ENCODE measurements around the gene ADAD2.

The ADAD2 gene

DNA sequence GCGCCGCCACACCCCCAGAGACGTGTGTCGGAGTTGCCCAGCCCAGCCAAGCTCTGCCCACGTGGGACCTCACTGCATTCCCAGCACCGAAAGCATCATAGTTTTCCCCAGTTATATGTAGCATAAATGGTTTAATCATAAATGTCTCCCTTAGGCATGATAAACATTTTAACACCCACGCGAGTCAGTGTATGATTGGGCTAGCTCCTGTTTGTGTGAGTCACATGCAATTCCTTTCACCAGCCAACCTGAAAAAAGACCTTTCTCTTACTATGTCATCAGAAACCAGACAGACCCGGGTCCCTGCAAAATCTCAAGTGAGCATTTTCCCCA, 13.2 kb upstream of the ADAD2 start:
- no peak for DNase-seq

DNA sequence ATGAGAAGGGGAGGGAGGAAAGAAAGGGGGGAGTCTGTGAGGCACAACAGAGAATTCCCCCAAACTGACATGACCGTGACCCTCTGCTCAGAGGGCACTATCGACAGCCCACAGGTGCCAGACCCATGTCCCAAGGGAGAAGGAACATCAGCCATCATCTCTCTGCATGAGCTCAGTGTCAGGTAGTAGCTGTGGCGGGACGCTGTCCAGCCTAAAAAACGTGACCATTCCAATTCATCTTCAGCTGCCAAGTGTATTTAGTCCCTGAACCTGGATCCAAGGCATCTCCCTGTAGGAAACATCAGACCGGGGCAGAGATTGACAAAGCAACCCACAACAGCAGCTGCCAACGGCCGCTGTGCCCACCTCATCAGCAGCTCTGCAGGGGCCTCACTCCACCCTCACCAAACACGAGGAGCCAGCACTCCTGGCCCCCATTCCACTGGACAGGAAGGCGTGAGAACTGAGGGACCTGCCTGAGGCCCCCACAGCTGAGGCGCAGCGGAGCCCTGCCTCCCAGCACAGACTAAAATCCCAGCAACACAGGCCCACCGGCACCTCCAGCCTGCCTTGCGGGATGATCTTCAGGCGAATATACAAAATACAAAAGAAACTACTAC, 12.7 kb upstream of the ADAD2 start:
- no peak for DNase-seq

DNA sequence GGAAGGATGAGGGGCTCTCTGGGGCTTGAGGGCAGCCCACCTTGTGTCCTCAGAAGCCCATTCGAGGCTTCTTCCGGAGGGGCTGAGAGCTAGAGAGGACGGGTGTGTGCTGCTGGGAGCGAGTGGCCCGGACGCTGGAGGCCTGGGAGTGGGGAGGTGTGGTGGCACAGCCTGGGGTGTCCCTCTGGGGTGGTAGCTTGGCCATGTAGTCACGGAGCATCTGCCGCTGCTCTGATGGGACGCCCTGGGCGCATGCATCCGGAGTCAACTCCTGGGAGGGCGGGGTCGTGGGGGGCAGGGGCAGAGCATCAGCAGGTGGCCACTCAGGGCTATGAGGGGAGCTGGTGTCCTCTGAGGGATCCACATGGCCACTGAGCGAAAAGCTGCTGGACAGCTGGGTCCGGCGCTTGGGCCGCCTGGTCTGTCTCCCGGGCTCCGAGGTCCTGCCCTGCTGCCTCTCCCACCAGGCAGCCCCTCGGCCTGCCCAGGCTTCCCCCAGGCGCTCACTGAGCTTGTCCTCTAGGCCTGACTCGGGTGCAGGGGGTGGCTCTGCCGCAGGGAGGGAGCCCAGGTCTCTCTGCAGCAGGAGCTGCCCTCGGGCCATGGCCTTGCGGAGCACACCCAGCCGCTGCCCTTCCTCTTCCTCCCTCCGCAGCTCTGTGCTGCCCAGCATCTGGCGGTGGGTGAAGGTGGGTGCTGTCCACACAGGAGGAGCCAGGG, 11.9 kb upstream of the ADAD2 start:
- no peak for DNase-seq

DNA sequence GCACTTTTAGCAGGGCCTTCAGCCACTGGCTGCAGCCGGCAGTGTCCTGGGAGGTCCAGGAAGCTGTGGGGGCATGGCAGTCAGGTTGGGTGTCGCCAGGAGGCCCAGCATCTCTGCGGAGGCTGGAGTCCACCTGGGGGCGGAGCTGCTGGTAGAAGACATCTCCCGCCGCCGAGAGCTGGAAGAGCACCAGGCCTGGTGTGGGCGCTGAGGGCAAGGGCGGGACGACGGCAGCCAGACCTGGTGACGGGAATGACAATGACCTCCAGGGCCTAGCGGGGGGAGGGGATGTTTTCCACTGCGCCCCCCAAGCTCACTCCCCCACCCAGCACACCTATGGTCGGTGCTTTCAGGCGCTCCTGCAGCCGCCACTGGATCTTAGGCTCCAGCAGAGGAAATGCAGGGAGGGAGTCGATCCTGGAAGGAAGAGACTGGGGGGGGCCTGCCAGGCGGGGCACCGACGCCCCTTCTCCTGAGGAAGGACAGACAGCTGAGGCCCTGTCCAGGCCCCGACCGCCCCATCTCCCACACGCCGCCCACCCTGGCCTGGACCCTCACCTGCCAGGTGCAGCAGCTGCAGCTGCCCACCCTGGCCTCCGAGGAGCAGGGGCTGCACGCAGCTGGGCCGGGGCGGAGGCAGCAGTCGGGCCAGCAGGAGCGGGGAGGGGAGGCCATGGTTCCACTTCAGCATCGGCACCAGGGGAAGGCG, 11.2 kb upstream of the ADAD2 start:
- no peak for DNase-seq

DNA sequence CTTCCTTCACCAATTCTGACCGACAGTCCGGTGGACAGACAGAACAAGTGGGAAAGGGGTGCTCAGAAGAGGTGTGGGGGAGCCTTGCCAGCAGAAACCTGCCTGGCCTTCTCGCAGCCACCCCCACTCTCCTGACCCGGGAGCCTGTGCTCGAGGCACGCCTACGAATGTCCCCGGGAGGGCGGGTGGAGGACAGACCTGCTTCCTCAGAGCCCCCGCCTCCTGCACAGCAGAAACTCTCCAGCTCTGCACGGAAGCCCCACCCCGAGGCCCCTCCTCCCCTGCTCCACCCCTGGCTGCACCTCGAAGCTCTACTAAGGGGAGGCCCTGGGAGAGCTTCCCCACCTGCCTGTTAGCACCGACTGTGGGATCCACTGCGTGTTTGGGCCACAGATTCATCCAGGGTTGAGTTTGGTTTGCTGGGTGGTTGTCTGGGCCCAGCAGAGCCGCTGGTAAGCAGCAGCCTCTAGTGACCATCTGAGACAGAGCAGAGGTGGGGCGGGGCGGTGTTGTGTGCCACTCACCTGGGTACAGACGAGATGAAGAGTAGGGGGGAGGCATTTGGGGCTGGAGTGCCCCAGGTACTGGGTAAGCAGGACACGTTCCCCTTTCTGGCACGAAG, 10.3 kb upstream of the ADAD2 start:
- DNase-seq, result no peak

DNA sequence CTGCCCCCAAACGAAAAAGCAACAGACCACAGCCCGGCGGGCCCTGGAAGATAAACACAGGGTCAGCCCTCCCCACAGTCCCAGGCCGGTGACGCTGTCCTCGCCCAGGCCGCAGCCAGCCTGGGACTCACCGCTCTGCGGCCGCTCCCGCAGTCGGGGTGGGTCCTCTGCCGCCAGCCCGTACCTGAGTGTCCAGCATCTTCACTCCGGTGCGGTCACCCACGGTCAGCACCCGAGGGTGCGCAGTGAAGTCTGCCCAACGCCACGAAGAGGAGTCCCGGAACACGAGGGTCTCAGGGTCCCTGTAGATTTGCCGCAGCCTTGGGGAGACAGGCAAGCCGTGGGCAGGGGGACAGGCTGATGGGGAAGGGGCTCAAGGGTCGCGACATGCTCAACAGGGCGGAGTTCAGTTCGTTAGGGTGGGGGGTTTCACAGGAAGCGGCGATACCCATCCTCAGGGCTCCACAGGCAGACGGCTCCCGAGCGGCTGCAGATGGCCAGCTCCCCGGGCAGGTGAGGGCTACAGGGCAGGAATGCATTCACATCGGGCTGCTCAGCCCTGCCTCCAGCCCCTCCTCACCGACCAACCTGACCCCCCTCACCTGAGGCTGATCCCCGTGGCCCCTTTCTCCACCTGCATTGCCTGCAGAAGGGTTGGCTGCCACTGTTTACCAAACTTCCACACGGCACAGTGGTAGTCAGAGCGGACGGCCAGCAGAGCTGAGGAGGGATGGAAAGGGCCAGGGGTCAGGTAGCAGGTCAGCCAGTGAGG, 9.6 kb upstream of the ADAD2 start:
- no peak for DNase-seq

DNA sequence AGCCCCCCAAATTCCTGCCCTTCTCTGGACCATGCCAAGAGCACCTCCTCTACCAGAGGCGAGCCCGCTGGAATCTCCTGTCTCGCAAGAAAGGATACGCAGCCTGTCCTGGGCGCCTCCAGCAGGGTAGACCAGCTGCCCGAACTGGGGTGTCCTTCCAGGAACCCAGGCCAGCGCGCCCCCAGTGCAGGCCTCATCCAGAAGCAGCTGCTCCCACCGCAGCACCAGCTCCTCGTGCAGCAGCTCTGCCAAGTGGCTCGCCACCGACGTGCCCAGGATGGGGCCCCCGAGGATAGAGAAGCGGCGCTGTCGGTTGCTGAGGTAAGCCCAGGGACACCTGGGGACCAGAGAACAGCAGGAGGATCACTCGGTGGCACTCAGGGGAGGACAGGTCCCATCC, 8.9 kb upstream of the ADAD2 start:
- DNase-seq, result no peak

DNA sequence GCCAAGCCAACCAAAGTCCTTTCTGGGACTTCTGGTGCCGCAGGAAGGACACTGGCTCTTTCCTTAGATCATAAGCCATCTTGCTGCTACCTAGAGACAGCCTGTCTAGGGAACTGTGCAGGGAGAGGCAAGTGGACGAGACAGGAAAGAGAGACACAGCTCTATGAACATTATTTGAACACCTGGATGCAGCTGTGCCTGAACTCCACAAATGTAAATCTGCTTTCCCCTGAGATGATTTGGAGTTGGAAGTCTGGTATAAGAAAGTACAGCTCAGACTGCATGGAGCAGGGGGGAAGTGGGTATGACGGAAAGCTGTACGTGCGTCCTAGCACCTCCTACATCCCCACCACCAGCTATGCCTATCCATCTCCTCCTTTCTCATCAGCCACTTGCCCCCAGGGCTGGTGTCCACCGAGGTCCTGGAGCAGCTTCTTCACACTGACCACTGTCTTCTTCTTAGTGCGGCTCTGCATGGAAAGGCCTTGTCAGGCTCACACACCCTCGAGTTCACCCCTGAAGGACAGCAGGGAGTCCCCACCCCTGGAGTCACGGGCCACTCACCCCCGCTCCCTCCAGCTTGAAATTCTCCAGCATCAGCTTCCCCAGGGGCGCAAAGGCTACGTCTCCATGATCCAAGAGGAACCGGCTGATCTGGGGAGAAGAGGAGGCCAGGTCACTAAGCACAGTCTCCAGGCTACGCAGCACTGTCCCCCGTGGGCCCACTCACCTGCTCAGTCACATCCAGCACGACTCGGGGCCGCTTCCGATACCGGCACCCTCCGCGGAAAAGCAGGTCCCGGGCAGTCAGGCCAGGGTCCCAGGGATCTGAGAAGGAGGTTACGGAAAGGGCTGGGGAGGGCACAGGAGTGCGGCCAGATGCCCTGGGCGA, 8.0 kb upstream of the ADAD2 start:
- DNase-seq, result no peak

DNA sequence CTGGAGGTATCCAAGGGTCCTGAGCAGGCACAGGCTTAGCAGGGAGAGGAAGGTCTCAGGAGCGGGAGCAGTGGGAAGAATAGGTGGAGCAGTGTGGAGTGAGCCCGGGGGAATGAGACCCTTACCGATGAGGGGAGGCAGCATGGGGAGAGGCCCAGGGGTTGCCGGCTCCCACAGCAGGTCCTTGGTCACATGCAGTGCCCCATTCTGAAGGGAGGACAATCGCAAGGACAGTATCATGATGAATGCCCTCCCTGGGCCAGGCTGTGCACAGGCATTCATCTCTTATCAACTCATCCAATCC, 7.4 kb upstream of the ADAD2 start:
- no peak for DNase-seq

DNA sequence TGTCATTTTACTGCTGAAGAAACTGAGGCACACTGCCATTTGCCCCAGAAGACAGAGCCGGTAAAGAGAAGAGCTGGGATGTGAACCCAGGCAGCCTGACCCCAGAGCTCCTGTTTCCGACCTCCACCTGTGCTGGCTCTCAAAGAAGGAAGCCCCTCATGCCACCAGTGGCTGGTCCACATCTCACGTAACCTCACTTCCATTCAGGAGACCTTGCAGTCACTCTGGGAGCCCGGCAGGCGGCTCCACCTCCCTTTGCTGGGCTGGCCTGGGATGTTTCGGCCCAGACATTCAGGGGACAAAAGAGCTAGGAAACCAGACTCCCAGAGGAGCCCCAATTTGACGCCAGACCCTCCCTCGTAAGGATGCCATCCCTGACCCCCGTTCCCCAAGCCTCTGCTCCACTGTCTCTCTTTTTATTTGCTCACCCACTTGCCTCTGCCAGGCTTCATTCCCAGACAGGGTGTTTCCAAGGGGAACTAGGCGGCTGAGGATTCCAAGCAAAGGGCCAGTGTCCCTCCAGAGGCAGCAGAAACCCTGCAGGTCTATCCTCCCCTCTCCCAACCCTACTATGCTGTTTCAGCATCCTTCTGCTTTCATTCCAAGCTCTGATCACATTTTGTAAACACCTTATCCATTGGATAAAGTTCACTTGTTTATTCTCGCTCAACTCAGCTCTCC, 6.9 kb upstream of the ADAD2 start:
- no peak for DNase-seq

DNA sequence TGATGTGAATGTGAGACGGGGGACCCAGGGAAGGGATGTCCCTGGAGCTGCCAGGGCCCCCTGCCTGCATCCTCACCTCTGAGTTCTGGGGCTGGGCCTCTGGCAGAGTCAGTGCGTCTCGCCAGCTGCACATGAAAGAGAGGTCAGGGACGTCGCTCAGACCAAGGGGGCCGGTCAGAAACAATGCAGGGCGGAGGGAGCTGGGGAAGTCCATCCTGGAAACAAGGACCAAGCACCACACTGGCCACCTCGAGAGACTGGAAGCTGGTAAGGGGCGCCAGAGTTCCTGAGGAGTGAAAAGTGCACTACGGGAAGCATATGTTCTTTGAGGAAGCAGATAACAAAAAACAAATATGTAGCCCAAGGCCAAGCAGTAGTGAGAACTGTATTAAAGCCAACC, 6.2 kb upstream of the ADAD2 start:
- DNase-seq, result no peak

DNA sequence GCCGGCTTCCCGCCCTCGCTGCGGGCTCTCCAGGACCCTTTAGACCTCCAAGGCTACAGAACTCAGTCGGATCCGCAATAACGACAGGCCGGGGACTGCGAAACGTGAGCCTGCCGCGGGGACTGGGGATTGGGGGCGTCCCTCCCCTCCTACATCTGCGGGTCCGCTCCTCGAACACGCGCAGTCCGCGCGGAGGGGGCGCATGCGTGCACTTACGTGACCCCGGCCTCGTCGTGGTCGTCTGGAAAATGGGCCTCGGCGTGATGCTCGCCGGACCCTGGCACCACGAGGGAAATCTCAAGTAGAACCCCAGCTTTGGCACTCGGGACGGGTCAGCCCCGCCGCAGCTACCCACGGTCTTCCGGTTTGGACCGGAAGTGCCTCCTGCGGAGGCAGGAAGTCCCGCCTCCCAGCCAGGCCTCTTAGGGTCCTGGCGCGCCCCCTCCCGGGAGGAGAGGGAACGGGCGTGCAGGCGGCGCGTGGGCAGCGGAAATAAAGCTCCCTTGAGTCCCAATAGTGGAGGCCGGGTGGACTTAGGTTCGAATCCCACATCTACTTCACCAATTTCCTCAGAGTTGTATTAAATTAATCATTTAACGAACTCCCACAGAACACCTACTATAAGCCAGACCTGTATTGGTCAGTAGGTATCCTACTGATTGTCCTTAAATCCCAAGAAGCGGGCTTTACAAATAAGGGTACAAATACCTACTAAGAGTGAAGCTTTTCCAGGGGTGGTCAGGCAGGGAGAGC, 4.1 kb upstream of the ADAD2 start, which contains the start of gene TAF1C:
TSS of gene TAF1C (minus strand) at position 373 of the 753 bp plus-strand sequence. CDS start 2,069 bp downstream, outside the sequence.
- DNase-seq, result peak; percentile 77 to 92 (median 81)

DNA sequence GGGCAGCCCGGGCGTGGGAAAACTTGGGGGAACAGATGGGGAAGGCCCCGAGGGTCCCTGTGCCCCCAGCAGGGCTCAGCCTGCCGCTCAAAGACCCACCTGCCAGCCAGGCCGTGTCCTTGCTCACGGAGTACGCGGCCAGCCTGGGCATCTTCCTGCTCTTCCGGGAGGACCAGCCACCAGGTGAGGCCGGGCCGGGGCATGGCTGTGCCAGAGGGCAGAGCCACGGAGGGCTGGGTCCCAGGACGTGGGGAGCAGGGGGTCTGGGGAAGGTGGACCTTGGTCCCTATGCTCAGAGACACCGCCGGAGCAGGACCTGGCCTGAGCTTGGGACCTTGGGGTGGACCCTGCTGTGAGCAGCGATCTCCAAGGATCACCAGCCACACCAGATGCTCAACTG, 509 bp downstream of the ADAD2 start:
- DNase-seq, result no peak

DNA sequence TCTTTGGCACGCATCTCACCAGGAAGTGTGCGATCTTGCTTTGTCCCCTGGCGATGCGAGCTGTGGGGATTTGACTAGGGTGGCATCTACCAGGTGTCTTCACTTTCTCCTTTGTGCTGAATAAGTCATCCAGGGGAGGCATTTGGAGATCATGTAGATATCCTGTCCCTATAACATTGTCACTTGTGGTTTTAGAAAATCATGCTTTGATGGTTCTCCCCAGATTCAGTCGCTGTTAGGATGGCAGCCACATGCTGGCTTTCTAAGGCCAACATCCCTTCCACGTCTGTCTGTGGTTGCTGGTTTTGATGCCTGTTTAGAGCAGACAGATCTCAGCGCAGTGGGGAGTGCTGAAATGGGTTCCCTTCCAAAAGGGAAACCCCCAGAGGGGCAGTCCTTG, 2.5 kb downstream of the ADAD2 start:
- peak in 1 of 5 experiments; percentile 71 for DNase-seq

DNA sequence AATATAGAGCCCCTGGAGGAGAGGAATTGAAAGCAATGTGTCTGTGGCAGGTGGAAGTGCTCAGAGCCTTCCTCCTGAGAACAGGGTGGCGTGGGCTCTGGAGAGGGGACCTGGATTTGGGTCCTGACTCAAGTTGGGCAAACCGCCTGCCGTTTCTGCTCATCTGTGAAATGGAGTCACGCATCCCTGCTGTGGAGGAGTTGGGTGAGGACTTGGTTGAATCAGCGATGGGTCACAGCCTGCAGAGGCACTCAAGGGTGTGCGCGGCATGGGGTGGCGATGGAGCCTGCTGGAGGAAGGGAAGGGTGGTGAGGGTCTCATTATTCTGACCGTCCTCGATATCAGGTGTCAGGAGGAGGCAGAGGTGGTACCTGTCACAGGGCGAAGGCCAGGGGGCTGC, 3.1 kb downstream of the ADAD2 start:
- no peak for DNase-seq

DNA sequence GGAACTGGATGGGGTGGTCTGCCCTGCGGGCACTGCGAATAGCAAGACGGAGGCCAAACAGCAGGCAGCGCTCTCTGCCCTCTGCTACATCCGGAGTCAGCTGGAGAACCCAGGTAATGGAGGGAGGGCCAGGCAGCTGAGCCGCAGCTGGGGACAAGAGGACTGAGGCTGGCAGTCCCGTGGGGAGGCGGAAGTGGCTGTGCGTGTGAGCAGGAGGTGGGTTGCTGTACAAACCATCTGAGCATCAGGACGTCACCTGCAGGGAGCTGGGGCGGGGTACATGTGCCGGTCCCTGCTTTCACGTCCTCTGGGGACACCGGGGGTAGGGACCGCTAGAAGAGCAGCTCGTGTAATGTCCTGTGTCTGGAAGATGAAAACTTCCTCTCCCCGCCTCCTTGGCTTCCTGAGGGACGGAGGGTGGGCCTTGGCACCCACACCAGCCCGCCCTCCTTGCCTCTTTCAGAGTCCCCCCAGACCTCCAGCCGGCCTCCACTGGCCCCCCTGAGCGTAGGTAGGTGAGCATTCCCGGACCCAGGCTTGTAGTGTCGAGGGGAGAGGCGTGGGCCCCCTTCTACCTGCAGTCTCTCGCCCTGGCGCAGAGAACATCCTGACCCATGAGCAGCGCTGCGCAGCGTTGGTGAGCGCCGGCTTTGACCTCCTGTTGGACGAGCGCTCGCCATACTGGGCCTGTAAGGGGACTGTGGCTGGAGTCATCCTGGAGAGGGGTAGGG, 3.7 kb downstream of the ADAD2 start:
- peak in 1 of 5 experiments; percentile 55 for DNase-seq

DNA sequence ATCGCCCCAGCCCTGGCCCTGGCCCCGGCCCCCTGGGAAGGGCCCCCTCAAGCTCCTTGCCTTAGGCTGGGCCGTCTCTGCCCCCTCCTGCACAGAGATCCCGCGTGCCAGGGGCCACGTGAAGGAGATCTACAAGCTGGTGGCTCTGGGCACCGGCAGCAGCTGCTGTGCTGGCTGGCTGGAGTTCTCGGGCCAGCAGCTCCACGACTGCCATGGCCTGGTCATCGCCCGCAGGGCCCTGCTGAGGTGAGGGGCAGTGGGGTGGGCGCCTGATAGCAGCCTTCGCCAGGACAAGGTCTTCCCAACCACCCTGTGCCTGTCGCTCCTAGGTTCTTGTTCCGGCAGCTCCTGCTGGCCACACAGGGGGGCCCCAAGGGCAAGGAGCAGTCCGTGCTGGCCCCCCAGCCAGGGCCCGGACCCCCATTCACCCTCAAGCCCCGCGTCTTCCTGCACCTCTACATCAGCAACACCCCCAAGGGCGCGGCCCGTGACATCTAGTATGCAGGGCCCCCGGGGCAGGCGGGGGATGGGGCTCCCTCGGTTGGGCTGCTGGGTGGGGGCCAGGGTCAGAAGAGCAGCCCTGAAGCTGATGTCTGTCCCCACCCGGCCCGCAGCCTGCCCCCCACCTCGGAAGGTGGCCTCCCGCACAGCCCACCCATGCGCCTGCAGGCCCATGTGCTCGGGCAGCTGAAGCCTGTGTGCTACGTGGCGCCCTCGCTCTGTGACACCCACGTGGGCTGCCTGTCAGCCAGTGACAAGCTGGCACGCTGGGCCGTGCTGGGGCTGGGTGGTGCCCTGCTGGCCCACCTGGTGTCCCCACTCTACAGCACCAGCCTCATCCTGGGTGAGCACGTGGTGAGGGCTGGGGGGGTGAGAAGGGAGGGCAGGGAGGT, 4.5 kb downstream of the ADAD2 start:
- DNase-seq, result no peak

DNA sequence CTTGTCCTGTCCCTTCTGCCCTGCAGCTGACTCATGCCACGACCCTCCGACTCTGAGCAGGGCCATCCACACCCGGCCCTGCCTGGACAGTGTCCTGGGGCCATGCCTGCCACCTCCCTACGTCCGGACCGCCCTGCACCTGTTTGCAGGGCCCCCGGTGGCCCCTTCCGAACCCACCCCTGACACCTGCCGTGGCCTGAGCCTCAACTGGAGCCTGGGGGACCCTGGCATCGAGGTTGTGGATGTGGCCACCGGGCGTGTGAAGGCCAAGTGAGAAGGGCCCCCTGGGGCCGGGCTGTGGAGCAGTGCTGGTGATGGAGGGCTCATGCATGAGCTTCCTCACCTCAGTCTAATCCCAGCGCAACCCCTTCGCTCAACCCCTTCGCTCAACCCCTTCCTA, 5.1 kb downstream of the ADAD2 start:
- DNase-seq, result no peak

All from T-helper 2 cell (primary cell).